Gastrocnemius medialis (tissue), 4 donors: ENCODE measurements around the gene SRPX. TPM values are rescaled to one million over a fixed set of nuclear protein-coding genes. Genes with fewer than 3 reads are reported as not detected.

ENCODE experiments used
- ATAC-seq, 2 donors: fragments of 150-250 bp; one replicate each; pipeline ENCODE4 v1.9.1; 2016
- DNase-seq, 2 donors: peaks; one replicate each; pipeline ENCODE4 v3.0.0-alpha.2; 2019
- H3K27ac ChIP-seq, 4 donors: fragments of 200-600 bp; sonication (generic); 1 replicate in 1 of 4; 2 replicates in 3 of 4; pipeline ENCODE4 v1.5.1; 2016 to 2018; ENCODE audit warnings: mild to moderate bottlenecking in 2 of 4, moderate library complexity in 1 of 4
- H3K27me3 ChIP-seq, 3 donors: fragments of 200-600 bp; sonication (generic) in 2 of 3; 1 replicate in 1 of 3; 2 replicates in 2 of 3; pipeline versions ENCODE4 v1.5.1 to v1.6.0; 2016 to 2019; ENCODE audit warnings: mild to moderate bottlenecking in 1 of 3, moderate library complexity in 1 of 3
- H3K36me3 ChIP-seq, 2 donors: fragments of 200-600 bp; sonication (generic) in 1 of 2; one replicate each; pipeline ENCODE4 v1.5.1; 2017 to 2018
- H3K4me1 ChIP-seq, 2 donors: fragments of 200-600 bp; sonication (generic) in 1 of 2; one replicate each; pipeline ENCODE4 v1.5.1; 2016 to 2017; ENCODE audit warnings: mild to moderate bottlenecking in 2 of 2
- H3K4me3 ChIP-seq, 4 donors: fragments of 200-600 bp; sonication (generic) in 3 of 4; 1 replicate in 1 of 4; 2 replicates in 3 of 4; pipeline ENCODE4 v1.5.1; 2016 to 2019; ENCODE audit warnings: mild to moderate bottlenecking in 2 of 4
- H3K9me3 ChIP-seq, 3 donors: fragments of 200-600 bp; sonication (generic) in 2 of 3; 1 replicate in 1 of 3; 2 replicates in 2 of 3; pipeline ENCODE4 v1.5.1; 2016 to 2019
- CTCF ChIP-seq, 5 experiments: fragments of 450-650 bp in 3 of 5; fragments of 200-600 bp in 2 of 5; sonication (generic) in 2 of 5; IDR thresholded peaks in 4 of 5; conservative IDR thresholded peaks in 1 of 5; 1 replicate in 4 of 5; 2 replicates in 1 of 5; pipeline ENCODE4 v1.5.1; 2016 to 2019; ENCODE audit warnings: antibody characterized with exemption in 5 of 5, mild to moderate bottlenecking in 3 of 5, moderate library complexity in 3 of 5
- POLR2A ChIP-seq, 2 donors: fragments of 450-650 bp; IDR thresholded peaks; one replicate each; pipeline ENCODE4 v1.6.1; 2017; ENCODE audit warnings: antibody characterized with exemption in 2 of 2, mild to moderate bottlenecking in 2 of 2, moderate library complexity in 2 of 2
- in situ Hi-C, 4 donors: fragments of 200-750 bp; cut with MboI; loops; one replicate each; pipeline versions ENCODE4 v1.15.0 to v1.8.0; 2017; ENCODE audit warnings: low sequenced_read_pairs in 4 of 4
- intact Hi-C: fragments of 100-400 bp; cut with DNase I; formaldehyde crosslinking; loops from one replicate; pipeline ENCODE4 v1.15.1; 2023; ENCODE audit warnings: low total_unique reads
- total RNA-seq, 4 donors: library from RNA; depleted of rRNA; stranded (reverse); fragments of >200 nt; gene quantifications; one replicate each; pipeline versions ENCODE4 v1.1.0 to v1.2.3, GENCODE V29; 2016

Gene SRPX
- total RNA-seq, 4 donors from 2014 or later: 8.6 to 48.3 (median 36.6) TPM

GRCh38 chrX:38233891-38234667 lies 13.4 kb upstream of the SRPX start:
- no peaks in the 10 kb centered on the region for H3K9me3 ChIP-seq
- TF ChIP-seq POLR2A (IDR thresholded peaks at IDR 0.05) (no peak), CTCF (IDR thresholded peaks at IDR 0.05 in 4 of 5, conservative IDR thresholded peaks at IDR 0.05 in 1 of 5) (no peak)
- no peaks in the 10 kb centered on the region for H3K27me3 ChIP-seq
- in situ Hi-C loops: no loop called here
- H3K4me3 ChIP-seq: no peak overlapping the region
- intact Hi-C loops: no loop called here
- ATAC-seq: peak; percentile 52 to 82
- no peak overlapping the region for H3K27ac ChIP-seq
- H3K4me1 ChIP-seq: no peaks in the 10 kb centered on the region
- DNase-seq: peak in 1 of 2 donors; percentile 26
- no peaks in the 10 kb centered on the region for H3K36me3 ChIP-seq

DNA sequence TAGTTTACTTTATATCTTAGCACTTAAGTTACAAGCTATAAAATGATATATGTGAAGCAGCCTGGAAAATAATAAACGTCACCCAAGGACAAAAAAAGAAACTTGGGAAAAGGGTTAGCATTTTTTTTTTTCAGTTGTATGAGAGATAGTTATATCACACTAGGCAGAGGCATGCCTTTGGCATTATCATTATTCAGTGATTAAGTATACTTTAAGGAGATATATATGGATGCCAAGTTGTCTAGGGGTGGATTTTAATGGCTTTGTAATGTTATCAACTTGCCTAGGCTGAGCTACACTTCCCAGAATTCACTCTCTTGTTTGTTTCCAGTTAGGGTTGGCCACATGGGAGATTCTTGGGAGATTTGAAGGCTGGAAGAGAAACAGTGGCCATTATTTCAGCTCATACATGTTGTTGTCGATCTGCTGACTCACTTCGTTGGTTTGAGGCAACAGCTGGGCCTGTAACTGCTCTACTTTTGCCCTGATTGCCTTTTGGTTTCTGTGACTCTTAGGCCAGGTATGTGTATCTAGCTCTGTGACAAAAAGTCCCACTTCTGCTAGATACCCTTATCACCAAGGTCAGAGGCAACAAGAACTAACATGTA lies 11.5 kb upstream of the SRPX start:
- H3K36me3 ChIP-seq: no peaks in the 10 kb centered on the region
- peak; percentile 42 to 60 for ATAC-seq
- H3K27me3 ChIP-seq: no peaks in the 10 kb centered on the region
- H3K4me1 ChIP-seq: no peaks in the 10 kb centered on the region
- intact Hi-C loops (no loop called here), in situ Hi-C loops (no loop called here)
- H3K9me3 ChIP-seq: no peaks in the 10 kb centered on the region
- peak overlapping the region in 3 of 4 donors; percentile 10 to 38 (median 23) for H3K27ac ChIP-seq
- DNase-seq: peak in 1 of 2 donors; percentile 25
- no peak overlapping the region for H3K4me3 ChIP-seq
- TF ChIP-seq CTCF (IDR thresholded peaks at IDR 0.05 in 4 of 5, conservative IDR thresholded peaks at IDR 0.05 in 1 of 5): no peak
- no peak for TF ChIP-seq POLR2A (IDR thresholded peaks at IDR 0.05)

GRCh38 chrX:38225093-38225492 lies 4.4 kb upstream of the SRPX start:
- Histone ChIP-seq H3K36me3 (no peaks in the 10 kb centered on the region), H3K9me3 (no peaks in the 10 kb centered on the region), H3K27me3 (peaks cover 0 to 11% (median 4%) of the 10 kb centered on the region in 3 donors), H3K4me1 (no peaks in the 10 kb centered on the region), H3K4me3 (no peak overlapping the region), H3K27ac (no peak overlapping the region)
- no peak for ATAC-seq
- no peak for DNase-seq
- in situ Hi-C loops: no loop called here
- TF ChIP-seq POLR2A (IDR thresholded peaks at IDR 0.05) (no peak), CTCF (IDR thresholded peaks at IDR 0.05 in 4 of 5, conservative IDR thresholded peaks at IDR 0.05 in 1 of 5) (no peak)
- intact Hi-C loops: no loop called here

DNA sequence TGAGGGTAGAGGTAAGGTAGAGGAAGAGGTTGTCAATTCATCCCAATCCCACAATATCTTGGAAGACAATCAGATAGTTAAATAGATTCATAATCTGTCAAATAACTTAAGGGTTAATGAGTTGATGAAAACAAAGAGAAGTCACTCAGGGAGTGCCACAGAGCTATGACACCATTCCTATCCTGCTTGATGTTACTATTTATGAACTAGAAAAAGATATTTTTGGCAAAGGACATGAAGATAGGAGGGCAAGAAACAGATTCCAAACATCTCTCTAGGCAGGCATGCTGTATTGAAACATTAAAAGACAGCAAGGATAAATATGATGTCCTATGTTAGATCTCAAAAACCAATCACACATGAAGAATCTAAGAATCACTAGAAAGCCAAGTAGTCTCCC lies 3.5 kb upstream of the SRPX start:
- in situ Hi-C loops (no loop called here), intact Hi-C loops (no loop called here)
- H3K27me3 ChIP-seq: peaks cover 0 to 14% (median 9%) of the 10 kb centered on the region in 3 donors

More for the DNA sequence above, 3.5 kb upstream of the SRPX start:
- no peaks in the 10 kb centered on the region for H3K4me1 ChIP-seq
- H3K36me3 ChIP-seq: no peaks in the 10 kb centered on the region
- no peak for ATAC-seq
- no peaks in the 10 kb centered on the region for H3K9me3 ChIP-seq
- no peak overlapping the region for H3K27ac ChIP-seq
- no peak for DNase-seq
- TF ChIP-seq CTCF (IDR thresholded peaks at IDR 0.05 in 4 of 5, conservative IDR thresholded peaks at IDR 0.05 in 1 of 5) (no peak), POLR2A (IDR thresholded peaks at IDR 0.05) (no peak)
- H3K4me3 ChIP-seq: no peak overlapping the region
